Sigmoid colon (tissue), 7 donors: ENCODE measurements around the gene ARHGAP27. TPM values are rescaled to one million over a fixed set of nuclear protein-coding genes. Genes with fewer than 3 reads are reported as not detected.

Experiments
- DNase-seq: peaks from one replicate; pipeline ENCODE4 v3.0.0-alpha.2; 2019
- H3K27ac ChIP-seq, 4 donors: fragments of 200-600 bp; sonication (generic); one replicate each; pipeline ENCODE4 v1.5.1; 2016 to 2019; ENCODE audit warnings: mild to moderate bottlenecking in 1 of 4
- H3K27me3 ChIP-seq, 3 donors: fragments of 200-600 bp; sonication (generic); one replicate each; pipeline ENCODE4 v1.5.1; 2019; ENCODE audit warnings: mild to moderate bottlenecking in 1 of 3
- H3K36me3 ChIP-seq, 4 donors: fragments of 200-600 bp; sonication (generic); one replicate each; pipeline ENCODE4 v1.5.1; 2016 to 2019
- H3K4me1 ChIP-seq, 4 donors: fragments of 200-600 bp; sonication (generic); one replicate each; pipeline ENCODE4 v1.5.1; 2017 to 2019
- H3K4me3 ChIP-seq, 4 donors: fragments of 200-600 bp; sonication (generic); one replicate each; pipeline ENCODE4 v1.5.1; 2017 to 2019; ENCODE audit warnings: mild to moderate bottlenecking in 2 of 4, moderate library complexity in 1 of 4
- H3K9me3 ChIP-seq, 4 donors: fragments of 200-600 bp in 3 of 4; sonication (generic) in 3 of 4; one replicate each; pipeline versions ENCODE4 v1.5.1 to v1.6.1; 2013 to 2019
- EP300 ChIP-seq, 4 donors: sonication (generic); formaldehyde crosslinking; IDR thresholded peaks; one replicate each; pipeline ENCODE4 v1.6.1; 2017; ENCODE audit warnings: antibody characterized with exemption in 4 of 4
- POLR2A ChIP-seq, 2 donors: fragments of 450-650 bp; IDR thresholded peaks; one replicate each; pipeline ENCODE4 v1.6.1; 2016; ENCODE audit warnings: antibody characterized with exemption in 2 of 2, mild to moderate bottlenecking in 2 of 2, moderate library complexity in 2 of 2
- POLR2AphosphoS5 ChIP-seq, 4 donors: sonication (generic); formaldehyde crosslinking; IDR thresholded peaks; one replicate each; pipeline ENCODE4 v1.6.1; 2017; ENCODE audit warnings: antibody characterized with exemption in 4 of 4
- WGBS, 2 donors: extraction: QIAGEN DNeasy Blood & Tissue Kit; methylation state at CpG; one replicate each; pipeline ENCODE4 v1.1.7; 2013; 5-methylcytosine and 5-hydroxymethylcytosine counted together
- intact Hi-C: fragments of 100-400 bp; cut with DNase I; formaldehyde crosslinking; loops from one replicate; pipeline ENCODE4 v1.15.1; 2023
- polyA plus RNA-seq, 3 donors: library from polyadenylated mRNA; stranded (reverse); fragments of 200-250 nt; gene quantifications; one replicate each; pipeline ENCODE4 v1.2.3, GENCODE V29; 2013
- total RNA-seq, 4 donors: library from RNA; depleted of rRNA; stranded (reverse); fragments of >200 nt; gene quantifications; one replicate each; pipeline ENCODE4 v1.1.0, GENCODE V29; 2016
- TF ChIP-seq, protein P1 (sequence below), 4 experiments: fragments of 450-650 bp in 3 of 4; fragments of 200-600 bp in 1 of 4; IDR thresholded peaks; one replicate each; pipeline ENCODE4 v1.5.1; 2016 to 2019; ENCODE audit warnings: antibody characterized with exemption in 4 of 4, mild to moderate bottlenecking in 3 of 4, moderate library complexity in 2 of 4
- donor health status: healthy with polysubstance abuse.
- donor health status: Bipolar disorder and iron deficiency.
- donor health status: healthy.

The ARHGAP27 gene
- total and polyA plus RNA-seq, 7 donors, result 9.1 to 144 (median 16.6) TPM

DNA sequence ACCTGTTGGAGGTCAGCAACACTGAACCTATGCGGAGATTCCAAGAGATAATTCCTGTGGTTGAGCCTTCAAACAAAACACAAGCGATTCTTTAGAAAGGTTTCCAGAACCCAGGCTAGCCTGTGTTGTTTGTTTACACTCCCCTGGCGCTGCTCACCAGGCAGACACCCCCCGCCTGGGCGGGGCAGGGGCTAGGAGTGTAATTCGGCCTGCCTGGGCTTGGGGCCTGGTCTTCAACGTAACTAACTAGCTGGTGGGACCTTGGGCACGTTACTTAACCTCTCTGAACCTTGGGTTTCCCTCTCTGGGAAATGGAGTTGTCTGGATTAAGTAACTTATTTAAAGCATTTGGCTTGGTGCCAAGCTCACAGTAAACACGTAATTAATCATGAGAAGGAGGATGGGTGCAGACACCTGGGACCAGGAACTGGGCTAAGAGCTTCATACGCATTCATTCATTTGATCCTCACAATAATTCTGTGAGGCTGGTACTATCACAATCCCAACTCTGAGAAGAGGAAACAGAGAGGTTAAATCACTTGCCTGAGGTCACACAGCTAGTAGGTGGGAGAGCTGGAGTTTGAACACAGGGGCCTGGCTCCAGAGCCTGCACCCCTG lies 7.6 kb upstream of the ARHGAP27 start:
- peak; percentile 34 for DNase-seq
- no peak overlapping the region for H3K27ac ChIP-seq

DNA sequence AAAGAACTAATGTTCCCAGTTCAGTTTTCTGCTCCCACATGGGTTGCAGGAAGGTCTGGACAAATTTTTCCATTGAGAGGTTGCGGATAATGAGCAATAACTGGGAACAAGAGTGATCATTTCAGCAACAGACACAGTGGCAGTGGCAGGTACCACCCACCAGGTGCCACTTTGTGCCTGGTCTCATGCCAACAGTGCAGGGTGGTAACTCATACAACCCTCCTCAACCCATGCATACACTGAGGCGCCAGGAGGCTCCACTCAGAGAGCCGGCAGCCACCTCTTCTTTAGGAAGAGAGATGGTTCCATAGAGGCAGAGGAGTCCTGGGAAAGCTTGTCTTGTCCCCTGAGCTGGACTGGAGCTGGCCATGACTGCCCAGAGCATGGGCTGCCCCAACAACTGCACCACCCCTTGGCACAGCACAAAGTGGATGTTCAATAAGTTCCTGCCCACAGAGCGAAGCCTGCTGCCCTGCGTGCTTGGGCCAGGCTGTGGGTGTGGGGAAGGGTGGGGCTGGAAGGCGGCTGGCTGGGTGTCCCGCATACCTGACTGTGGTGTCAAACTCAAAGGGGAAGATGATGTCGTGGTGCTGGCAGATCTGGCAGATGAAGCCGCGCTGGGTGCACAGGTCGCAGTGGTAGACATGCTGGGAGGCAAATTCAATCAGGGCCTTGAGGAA lies 6.4 kb upstream of the ARHGAP27 start:
- DNase-seq, result peak; percentile 56
- no peak overlapping the region for H3K27ac ChIP-seq
- H3K9me3 ChIP-seq, result no peaks in the 10 kb centered on the region
- no peak overlapping the region for H3K4me3 ChIP-seq
- intact Hi-C loops, result no loop called here
- WGBS, 2 donors, result 51 to 85% methylated on average over 11 of the region's 11 CpGs
- H3K4me1 ChIP-seq, result peaks cover 0 to 9% (median 0%) of the 10 kb centered on the region in 4 donors
- no peaks in the 10 kb centered on the region for H3K27me3 ChIP-seq
- peaks cover 13 to 53% (median 22%) of the 10 kb centered on the region in 4 donors for H3K36me3 ChIP-seq
- TF ChIP-seq EP300 (IDR thresholded peaks at IDR 0.05) (no peak), POLR2A (IDR thresholded peaks at IDR 0.05) (no peak), POLR2AphosphoS5 (IDR thresholded peaks at IDR 0.05) (no peak)
- TF ChIP-seq, protein P1, sequence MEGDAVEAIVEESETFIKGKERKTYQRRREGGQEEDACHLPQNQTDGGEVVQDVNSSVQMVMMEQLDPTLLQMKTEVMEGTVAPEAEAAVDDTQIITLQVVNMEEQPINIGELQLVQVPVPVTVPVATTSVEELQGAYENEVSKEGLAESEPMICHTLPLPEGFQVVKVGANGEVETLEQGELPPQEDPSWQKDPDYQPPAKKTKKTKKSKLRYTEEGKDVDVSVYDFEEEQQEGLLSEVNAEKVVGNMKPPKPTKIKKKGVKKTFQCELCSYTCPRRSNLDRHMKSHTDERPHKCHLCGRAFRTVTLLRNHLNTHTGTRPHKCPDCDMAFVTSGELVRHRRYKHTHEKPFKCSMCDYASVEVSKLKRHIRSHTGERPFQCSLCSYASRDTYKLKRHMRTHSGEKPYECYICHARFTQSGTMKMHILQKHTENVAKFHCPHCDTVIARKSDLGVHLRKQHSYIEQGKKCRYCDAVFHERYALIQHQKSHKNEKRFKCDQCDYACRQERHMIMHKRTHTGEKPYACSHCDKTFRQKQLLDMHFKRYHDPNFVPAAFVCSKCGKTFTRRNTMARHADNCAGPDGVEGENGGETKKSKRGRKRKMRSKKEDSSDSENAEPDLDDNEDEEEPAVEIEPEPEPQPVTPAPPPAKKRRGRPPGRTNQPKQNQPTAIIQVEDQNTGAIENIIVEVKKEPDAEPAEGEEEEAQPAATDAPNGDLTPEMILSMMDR (IDR thresholded peaks at IDR 0.05), result no peak

More for the DNA sequence above, 7.6 kb upstream of the ARHGAP27 start:
- intact Hi-C loops, result no loop called here
- no peaks in the 10 kb centered on the region for H3K9me3 ChIP-seq
- no peaks in the 10 kb centered on the region for H3K27me3 ChIP-seq
- peaks cover 13 to 52% (median 22%) of the 10 kb centered on the region in 4 donors for H3K36me3 ChIP-seq
- H3K4me1 ChIP-seq, result peaks cover 0 to 9% (median 0%) of the 10 kb centered on the region in 4 donors
- TF ChIP-seq, protein P1 (IDR thresholded peaks at IDR 0.05), result no peak
- TF ChIP-seq POLR2AphosphoS5 (IDR thresholded peaks at IDR 0.05), result peak in 2 of 4 donors; percentile 21 to 38
- no peak for TF ChIP-seq EP300 (IDR thresholded peaks at IDR 0.05)
- no peak for TF ChIP-seq POLR2A (IDR thresholded peaks at IDR 0.05)
- no peak overlapping the region for H3K4me3 ChIP-seq
- WGBS, 2 donors, result 19 to 52% methylated on average over 10 of the region's 10 CpGs

DNA sequence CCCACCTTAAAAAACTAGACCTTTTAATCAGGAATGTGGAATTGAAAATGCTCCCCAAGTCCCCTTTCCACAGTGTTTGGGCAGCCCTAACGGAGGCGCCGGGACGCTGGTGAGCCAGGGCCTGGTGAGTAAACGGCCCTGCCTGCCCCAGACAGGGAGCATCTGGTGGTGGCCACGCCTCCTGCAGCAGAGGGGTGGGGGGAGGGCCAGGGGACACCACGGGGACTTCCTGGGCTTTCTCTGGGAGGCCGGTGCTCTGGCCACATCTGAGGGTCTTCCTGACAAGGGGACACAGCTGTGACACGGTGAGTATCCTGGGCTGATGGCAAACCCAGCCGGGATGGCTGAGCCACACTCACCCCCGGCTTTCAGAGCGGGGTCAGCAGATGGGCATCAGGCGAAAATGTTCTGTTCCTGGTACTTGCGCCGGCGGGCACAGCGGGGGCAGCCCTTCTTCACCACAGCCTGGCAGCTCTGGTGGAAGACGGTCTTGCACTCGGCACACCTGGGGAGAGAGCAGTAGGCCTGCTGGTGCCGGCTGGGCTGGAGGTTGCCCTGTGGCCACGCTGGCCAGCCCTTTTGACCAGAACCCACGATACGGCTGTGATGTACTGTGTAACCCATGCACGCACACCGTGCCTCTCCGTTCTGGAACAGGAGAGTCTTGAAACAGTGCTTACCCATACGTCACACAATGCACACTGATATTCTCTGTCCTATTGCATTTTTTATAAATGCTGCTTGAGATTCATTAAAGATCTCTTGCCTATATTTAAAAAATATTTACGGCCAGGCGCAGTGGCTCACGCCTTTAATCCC lies 5.0 kb upstream of the ARHGAP27 start:
- peaks cover 0 to 16% (median 5%) of the 10 kb centered on the region in 4 donors for H3K4me1 ChIP-seq
- TF ChIP-seq, protein P1 (IDR thresholded peaks at IDR 0.05), result no peak
- H3K4me3 ChIP-seq, result no peak overlapping the region
- H3K9me3 ChIP-seq, result no peaks in the 10 kb centered on the region
- no peak overlapping the region for H3K27ac ChIP-seq
- peak; percentile 55 for DNase-seq
- 86% methylated on average over 30 of the region's 30 CpGs for WGBS, 2 donors
- intact Hi-C loops, result no loop called here
- peaks cover 13 to 53% (median 22%) of the 10 kb centered on the region in 4 donors for H3K36me3 ChIP-seq
- peaks cover 0 to 8% (median 5%) of the 10 kb centered on the region in 3 donors for H3K27me3 ChIP-seq

DNA sequence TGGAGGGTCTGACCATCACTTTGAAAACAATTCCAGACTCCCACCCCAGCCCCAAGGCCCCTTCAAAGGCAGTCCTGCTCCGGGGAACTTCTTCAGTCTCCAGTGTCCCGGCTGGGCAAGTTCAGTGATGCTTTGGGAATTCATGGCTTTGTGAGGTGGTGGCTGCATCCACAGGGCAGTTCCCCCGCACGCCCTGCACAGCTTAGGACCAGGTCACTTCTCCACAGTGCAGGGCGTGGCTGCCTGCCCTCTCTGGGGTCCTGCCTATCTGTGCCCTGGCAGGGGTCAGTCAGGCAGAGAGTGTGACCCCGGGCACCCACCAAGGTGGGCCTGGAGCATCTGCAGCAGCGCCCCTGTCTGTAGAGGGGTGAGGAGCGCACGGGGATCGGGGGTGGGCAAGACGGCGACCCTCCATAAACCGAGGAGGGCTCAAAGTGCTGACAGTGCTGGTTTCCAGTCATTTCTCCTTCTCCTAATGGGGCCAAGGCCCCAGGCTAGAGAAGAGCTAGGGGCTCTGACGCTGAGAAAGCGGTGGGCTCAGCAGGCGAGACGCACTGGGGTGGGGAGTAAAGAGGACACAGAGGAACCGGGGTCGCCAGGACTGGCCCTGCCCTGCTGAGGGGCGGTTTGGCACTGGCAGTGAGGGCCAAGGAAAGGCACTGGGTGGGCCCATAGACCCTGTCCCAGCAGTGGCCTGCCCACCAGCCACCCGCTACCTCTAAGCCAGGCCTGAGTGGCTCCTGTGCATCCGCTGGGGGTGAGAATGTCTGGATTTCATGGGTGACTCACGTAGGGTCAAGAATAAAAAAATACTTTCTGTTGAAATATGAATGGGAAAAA lies 4.2 kb upstream of the ARHGAP27 start:
- intact Hi-C loops, result no loop called here
- peaks cover 0 to 24% (median 14%) of the 10 kb centered on the region in 4 donors for H3K4me1 ChIP-seq
- H3K27me3 ChIP-seq, result peaks cover 5 to 16% (median 13%) of the 10 kb centered on the region in 3 donors
- 90 to 93% methylated on average over 23 of the region's 23 CpGs for WGBS, 2 donors
- DNase-seq, result peak; percentile 46
- H3K36me3 ChIP-seq, result peaks cover 13 to 53% (median 22%) of the 10 kb centered on the region in 4 donors
- no peak for TF ChIP-seq POLR2A (IDR thresholded peaks at IDR 0.05)
- TF ChIP-seq POLR2AphosphoS5 (IDR thresholded peaks at IDR 0.05), result no peak
- TF ChIP-seq, protein P1 (IDR thresholded peaks at IDR 0.05), result no peak
- no peak for TF ChIP-seq EP300 (IDR thresholded peaks at IDR 0.05)
- H3K9me3 ChIP-seq, result no peaks in the 10 kb centered on the region
- H3K27ac ChIP-seq, result no peak overlapping the region
- no peak overlapping the region for H3K4me3 ChIP-seq
